Kidney glomerular epithelial cell (primary cell): Measurements from ENCODE around the gene DNM3.
"Not testable (repeated sequence)": the region's sequence is repeated elsewhere in the genome, so short reads cannot be mapped to it uniquely, and the experiment has no call there.

Source experiments
- DNase-seq: peaks from one replicate; lab custom pipeline; 2025; lab: John Stamatoyannopoulos, UW

Gene DNM3

DNA sequence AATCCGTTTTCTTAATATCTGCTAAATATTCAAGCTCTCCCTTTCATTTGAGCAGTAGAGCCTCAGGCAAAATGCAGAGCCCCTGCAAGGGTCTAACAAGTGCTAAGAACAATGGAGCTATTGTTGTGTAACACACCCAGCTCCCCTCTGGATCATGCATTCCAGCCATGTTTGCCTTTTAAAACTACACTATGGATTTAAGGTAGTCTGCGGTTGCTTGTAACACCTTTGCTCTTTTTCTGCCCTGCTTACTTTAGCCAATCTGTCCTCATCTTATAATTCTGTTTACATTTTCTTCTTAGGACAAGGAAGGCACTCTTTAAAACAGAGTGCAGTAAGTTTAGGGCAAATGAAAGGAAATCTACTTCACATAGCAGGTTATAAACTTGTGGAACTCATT lies 519.2 kb downstream of the DNM3 start:
- DNase-seq = no peak

DNA sequence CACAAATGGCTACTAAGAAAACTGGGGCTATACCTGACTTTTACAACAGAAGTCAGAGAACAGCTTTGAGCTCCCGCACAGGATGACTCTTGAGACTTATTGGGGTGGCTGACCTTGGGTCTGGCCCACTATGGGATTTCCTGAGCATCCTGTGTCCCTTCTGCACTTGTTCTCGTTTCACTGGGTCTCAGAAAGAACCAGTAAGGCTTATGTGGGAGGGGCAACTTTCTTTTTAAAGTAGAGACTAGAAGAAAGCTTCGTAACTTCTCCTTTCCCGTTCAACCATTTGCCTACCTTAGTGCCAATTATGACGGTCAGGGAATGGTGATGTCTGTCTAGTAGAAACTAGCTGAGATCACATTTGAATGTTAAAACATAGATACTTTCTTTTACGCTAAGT lies 519.7 kb downstream of the DNM3 start:
- no peak for DNase-seq

DNA sequence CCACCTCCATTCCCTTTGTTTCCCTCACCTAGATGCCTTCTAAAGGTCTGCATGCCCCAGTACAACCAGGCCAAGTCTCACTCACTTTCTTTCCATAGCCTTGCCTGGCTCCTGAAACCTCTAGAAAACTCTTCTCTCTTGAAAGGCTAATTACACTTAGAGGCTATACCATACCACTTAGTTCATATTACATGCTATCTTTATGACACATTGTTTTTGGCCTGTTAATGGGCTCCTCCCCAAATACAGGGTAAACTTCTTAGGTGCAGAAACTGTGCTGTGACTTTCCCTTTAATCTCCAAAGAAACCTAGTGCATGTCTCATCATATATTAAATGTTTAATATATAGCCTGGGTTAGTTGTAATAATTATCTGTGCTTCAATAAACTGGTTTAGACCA lies 522.6 kb downstream of the DNM3 start:
- no peak for DNase-seq

DNA sequence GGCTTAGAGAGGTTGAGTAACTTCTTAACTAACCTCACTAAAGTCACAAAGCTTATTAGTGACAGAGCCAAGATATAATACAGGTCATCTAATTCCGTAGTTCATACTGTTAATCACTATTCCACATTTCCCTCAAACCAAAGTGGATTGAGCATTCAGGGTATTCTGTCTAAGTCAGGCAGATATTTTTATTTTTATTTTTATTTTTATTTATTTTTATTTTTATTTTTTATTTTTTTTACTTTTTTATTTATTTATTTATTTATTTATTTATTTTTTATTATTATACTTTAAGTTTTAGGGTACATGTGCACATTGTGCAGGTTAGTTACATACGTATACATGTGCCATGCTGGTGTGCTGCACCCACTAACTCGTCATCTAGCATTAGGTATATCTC lies 530.3 kb downstream of the DNM3 start:
- not testable (repeated sequence) for DNase-seq

GRCh38 chr1:172373864-172374263 lies 532.6 kb downstream of the DNM3 start:
- no peak for DNase-seq

- no peak for DNase-seq
Observed at GRCh38 chr1:172375211-172375631, 533.9 kb downstream of the DNM3 start.

DNA sequence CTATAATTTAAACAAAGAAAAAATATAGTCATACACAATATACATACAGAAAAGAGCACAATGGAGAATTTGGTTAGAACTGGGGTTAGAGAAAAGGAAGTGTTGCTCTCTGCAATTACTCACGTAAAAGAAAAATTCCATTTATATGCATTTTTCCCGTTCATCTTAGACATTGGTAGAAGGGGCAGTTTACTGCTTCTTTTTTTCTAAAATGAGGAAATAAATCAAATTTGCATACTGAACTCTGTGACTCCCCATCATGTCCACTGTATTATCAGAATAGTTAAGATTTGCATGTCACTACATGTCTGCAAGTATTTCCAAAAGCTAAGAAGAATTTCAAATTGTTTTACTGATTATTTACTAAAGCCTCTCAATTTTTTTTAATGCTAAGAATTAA lies 535.1 kb downstream of the DNM3 start:
- DNase-seq = no peak

- no peak for DNase-seq
Observed at GRCh38 chr1:172377565-172377964, 536.3 kb downstream of the DNM3 start.

GRCh38 chr1:172378109-172378760 lies 536.9 kb downstream of the DNM3 start:
- no peak for DNase-seq

DNA sequence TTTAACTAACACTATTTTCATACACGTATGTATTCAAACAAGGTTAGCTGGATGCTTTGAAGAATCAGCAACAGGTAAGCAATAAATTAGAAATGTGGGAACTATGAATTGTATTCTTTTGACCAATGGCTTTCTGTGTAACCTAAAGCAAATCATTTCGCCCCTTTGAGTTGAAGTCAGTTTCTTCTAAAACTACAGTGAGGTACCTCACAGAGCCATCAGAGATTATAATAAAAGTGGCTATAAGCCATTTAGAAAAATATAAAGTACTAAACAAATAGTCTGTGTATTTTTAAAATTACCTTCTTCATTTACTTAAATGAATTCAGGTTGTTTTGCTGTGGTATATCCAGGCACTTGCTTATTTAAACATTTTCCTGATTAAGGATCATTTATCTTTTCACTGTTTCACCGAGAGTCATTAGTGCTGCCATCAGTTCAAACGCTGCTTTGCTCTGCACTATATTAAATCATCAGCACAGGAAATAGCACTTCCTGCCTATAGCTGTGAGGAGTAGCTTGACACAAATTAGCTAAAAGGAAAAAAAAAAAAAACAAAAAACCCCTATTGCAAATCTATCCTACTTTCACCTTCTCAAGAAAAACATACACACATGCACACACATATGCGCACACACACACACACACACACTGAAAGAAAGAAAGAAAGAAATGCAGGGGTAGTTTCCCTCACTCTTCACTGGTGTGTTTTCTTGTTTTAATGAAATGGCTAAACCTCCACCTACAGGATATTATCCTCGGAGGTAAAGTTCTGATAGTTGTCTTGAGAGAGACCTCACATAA lies 539.3 kb downstream of the DNM3 start:
- DNase-seq = no peak

GRCh38 chr1:172381946-172382345 lies 540.6 kb downstream of the DNM3 start:
- DNase-seq = no peak

GRCh38 chr1:172382406-172382805 lies 541.1 kb downstream of the DNM3 start:
- DNase-seq = no peak

DNA sequence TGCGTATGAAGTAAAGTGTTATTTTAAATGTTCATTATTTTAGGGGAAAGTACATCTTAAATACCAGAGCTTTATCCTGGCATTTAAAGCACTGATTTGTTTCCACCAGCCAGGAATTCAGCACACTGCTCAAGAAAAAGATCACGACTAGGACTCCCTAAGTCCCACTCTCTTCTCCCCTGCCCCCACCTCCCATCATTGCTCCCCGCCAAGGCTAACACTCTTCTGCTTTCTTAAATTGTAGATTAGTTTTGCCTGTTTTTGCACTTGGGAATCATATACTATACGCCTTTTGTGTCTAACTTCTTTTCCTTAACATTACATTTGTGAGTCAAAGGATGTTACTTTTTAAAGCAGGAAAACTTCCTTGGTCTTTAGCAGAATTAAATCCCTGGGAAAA lies 541.7 kb downstream of the DNM3 start:
- DNase-seq = no peak

DNA sequence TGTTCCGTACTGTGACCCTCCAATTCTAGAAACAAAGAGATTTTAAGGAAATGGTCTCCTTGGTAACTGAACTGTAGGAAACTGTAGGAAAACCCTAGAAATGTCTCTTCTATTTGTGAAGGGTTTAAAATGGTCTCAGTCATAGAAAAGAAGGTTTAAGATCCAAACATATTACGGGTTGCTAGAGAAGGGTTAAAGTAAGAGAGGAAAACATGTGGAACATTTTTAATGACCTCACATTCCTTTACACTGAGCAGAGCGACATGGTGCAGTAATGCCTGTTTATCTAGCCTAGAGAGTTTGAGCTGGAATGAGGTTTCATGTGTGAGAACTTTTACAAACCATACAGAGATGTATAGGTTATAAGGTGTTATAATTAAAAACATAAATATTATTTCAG lies 542.2 kb downstream of the DNM3 start:
- peak; percentile 56 for DNase-seq

DNA sequence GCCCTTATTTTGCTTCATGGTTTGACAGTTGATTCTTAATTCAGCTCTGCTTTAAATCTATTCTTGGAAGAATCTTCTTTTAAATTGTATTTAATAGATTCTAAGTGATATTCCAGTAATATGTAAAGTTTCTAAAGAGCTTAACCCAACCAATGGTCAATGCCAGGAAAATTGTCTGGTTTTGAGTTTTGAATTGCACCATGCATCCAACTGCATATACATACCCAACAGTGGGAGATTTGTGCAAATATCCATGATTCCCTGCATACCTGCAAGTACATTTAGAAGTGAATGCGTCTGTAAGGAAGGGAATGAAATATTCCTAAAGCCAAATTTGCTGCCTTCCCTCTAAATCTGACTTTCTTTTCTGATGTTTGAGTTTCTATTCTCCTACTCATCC lies 543.4 kb downstream of the DNM3 start:
- no peak for DNase-seq

GRCh38 chr1:172386046-172386445 lies 544.7 kb downstream of the DNM3 start:
- DNase-seq = no peak

- DNase-seq = no peak
Observed at GRCh38 chr1:172388490-172388889, 547.2 kb downstream of the DNM3 start.

GRCh38 chr1:172390301-172390682 lies 549.0 kb downstream of the DNM3 start:
- DNase-seq = no peak

GRCh38 chr1:172390683-172391551 lies 549.6 kb downstream of the DNM3 start:
- DNase-seq = peak; percentile 64

- no peak for DNase-seq
Observed at GRCh38 chr1:172391976-172392375, 550.7 kb downstream of the DNM3 start.

- no peak for DNase-seq
Observed at GRCh38 chr1:172393354-172393753, 552.1 kb downstream of the DNM3 start.

DNA sequence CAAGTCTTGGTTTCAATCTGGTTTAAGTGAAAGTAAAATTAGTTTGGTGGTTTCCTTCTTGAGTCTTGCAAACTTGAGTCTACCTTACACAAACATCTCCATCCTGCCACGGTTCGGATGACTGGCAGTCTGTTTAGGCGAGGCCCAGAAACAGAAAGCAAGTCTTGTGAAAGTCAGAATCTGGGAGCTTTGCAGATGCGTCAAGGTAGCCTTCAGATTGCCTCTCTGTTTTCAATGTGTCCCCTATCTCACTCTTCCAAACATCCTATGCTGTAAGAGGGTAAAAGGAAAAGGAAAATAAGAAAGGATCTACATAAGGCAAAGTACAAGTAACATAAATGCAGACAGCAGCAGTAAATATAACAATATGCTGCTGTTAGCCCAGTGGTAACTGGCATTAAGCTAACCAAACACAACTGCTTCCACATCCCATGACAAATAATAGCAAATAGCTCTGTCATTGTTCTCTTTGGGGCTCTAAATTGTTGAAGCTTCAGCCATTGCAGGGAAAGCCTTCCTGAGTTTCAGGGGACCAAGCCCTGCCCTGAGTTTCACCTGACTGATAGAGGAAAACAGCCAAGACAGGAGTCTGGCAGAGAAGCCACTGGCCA lies 552.9 kb downstream of the DNM3 start:
- DNase-seq = peak; percentile 44
